Mammary epithelial cell (primary cell): ENCODE measurements around the gene SPRR5.

Experiments
- EZH2 ChIP-seq: IDR thresholded peaks from 2 replicates; pipeline ENCODE4 v1.6.1; 2012; ENCODE audit warnings: low read length, inconsistent platforms, borderline replicate concordance
- TF ChIP-seq, protein P1 (sequence below), 2 donors: IDR thresholded peaks in 1 of 2; conservative IDR thresholded peaks in 1 of 2; 2 replicates each; pipeline ENCODE4 v1.5.1; 2011 to 2012; ENCODE audit warnings: inconsistent platforms in 2 of 2, low read length in 2 of 2, mild to moderate bottlenecking in 2 of 2, control low read depth in 1 of 2, low read depth in 1 of 2; ENCODE audit not compliant: insufficient read depth in 1 of 2; ENCODE audit errors: extremely low read depth in 1 of 2

DNA sequence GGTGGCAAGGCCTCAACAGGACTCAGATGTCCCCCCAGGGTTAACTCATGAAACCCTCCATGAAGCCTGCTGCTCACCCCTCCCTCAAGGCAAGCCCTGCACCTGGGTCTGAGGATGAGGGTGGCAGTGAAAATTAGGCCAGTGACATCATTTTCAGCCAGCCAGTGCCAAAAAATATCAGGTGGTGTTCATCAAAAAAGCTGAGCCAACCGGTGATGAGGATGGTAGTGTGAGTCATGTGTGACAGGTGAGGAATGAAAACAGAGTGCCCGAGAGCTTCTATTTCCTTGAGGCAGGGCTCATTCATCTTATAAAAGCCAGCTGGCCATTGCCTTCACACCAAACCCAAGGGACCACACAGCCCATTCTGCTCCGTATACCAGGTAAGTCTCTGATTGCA, 36.7 kb downstream of the SPRR5 start, which contains the start of gene SPRR1A:
- TF ChIP-seq, protein P1, sequence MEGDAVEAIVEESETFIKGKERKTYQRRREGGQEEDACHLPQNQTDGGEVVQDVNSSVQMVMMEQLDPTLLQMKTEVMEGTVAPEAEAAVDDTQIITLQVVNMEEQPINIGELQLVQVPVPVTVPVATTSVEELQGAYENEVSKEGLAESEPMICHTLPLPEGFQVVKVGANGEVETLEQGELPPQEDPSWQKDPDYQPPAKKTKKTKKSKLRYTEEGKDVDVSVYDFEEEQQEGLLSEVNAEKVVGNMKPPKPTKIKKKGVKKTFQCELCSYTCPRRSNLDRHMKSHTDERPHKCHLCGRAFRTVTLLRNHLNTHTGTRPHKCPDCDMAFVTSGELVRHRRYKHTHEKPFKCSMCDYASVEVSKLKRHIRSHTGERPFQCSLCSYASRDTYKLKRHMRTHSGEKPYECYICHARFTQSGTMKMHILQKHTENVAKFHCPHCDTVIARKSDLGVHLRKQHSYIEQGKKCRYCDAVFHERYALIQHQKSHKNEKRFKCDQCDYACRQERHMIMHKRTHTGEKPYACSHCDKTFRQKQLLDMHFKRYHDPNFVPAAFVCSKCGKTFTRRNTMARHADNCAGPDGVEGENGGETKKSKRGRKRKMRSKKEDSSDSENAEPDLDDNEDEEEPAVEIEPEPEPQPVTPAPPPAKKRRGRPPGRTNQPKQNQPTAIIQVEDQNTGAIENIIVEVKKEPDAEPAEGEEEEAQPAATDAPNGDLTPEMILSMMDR (conservative IDR thresholded peaks at IDR 0.05 in 1 of 2, IDR thresholded peaks at IDR 0.05 in 1 of 2; ENCODE audit: extremely low read depth in 1 of 2, insufficient read depth in 1 of 2, low read depth in 1 of 2, low read length in 2 of 2) = no peak
- no peak for TF ChIP-seq EZH2
